Nephron (organoid): Measurements from ENCODE around the gene RFPL2.

ENCODE experiments used
- H3K27ac Mint-ChIP-seq, 3 experiments: 2 replicates each; pipeline ENCODE4 v1.8.0; 2020; ENCODE audit warnings: mixed read lengths in 3 of 3, mild to moderate bottlenecking in 2 of 3, moderate library complexity in 1 of 3
- H3K27me3 Mint-ChIP-seq: 2 replicates; pipeline ENCODE4 v1.8.0; 2021; ENCODE audit warnings: low read depth, mild to moderate bottlenecking, moderate library complexity, mixed read lengths
- H3K36me3 Mint-ChIP-seq: 2 replicates; pipeline ENCODE4 v1.8.0; 2020; ENCODE audit warnings: low read depth, mixed read lengths
- H3K4me1 Mint-ChIP-seq: 2 replicates; pipeline ENCODE4 v1.8.0; 2020; ENCODE audit warnings: mixed read lengths
- H3K4me3 Mint-ChIP-seq, 3 experiments: 2 replicates each; pipeline ENCODE4 v1.8.0; 2020; ENCODE audit warnings: mild to moderate bottlenecking in 3 of 3, mixed read lengths in 3 of 3, moderate library complexity in 2 of 3
- H3K9me3 Mint-ChIP-seq: 2 replicates; pipeline ENCODE4 v1.8.0; 2020; ENCODE audit warnings: mixed read lengths
- CTCF ChIP-seq, 3 experiments: fragments of 200-600 bp; sonication (generic); IDR thresholded peaks; one replicate each; pipeline ENCODE4 v1.5.0; 2021; ENCODE audit warnings: antibody characterized with exemption in 3 of 3; ENCODE audit not compliant: unreplicated experiment in 3 of 3

The RFPL2 gene

GRCh38 chr22:32226326-32227104, 21.6 kb upstream of the RFPL2 start:
- no peaks in the 10 kb centered on the region for H3K4me1 Mint-ChIP-seq
- no peak overlapping the region for H3K4me3 Mint-ChIP-seq
- TF ChIP-seq CTCF (IDR thresholded peaks at IDR 0.05; ENCODE audit: unreplicated experiment in 3 of 3): no peak
- H3K27ac Mint-ChIP-seq: no peak overlapping the region
- H3K36me3 Mint-ChIP-seq: no peaks in the 10 kb centered on the region
- no peaks in the 10 kb centered on the region for H3K27me3 Mint-ChIP-seq
- no peaks in the 10 kb centered on the region for H3K9me3 Mint-ChIP-seq

DNA sequence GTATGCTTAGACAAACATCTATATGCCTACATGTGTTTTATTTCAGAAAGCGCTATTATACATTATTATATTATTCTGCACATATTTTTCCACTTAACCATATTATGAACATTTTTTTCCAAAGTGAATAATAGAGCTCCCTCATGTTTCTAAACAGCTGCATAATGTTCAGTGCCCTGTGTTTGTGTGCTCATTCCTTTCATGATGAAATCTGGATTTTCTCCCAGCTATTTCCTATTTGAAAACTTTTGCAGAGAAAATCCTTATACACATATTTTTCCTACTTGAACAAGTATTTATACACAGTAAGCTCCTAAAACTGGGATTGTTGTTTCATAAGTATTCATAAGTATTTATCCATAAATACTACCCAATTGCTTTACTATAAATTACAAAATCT, 18.1 kb upstream of the RFPL2 start:
- H3K36me3 Mint-ChIP-seq: no peaks in the 10 kb centered on the region
- no peaks in the 10 kb centered on the region for H3K9me3 Mint-ChIP-seq
- H3K27me3 Mint-ChIP-seq: no peaks in the 10 kb centered on the region
- H3K4me3 Mint-ChIP-seq: no peak overlapping the region
- no peak for TF ChIP-seq CTCF (IDR thresholded peaks at IDR 0.05; ENCODE audit: unreplicated experiment in 3 of 3)
- no peaks in the 10 kb centered on the region for H3K4me1 Mint-ChIP-seq
- no peak overlapping the region for H3K27ac Mint-ChIP-seq

DNA sequence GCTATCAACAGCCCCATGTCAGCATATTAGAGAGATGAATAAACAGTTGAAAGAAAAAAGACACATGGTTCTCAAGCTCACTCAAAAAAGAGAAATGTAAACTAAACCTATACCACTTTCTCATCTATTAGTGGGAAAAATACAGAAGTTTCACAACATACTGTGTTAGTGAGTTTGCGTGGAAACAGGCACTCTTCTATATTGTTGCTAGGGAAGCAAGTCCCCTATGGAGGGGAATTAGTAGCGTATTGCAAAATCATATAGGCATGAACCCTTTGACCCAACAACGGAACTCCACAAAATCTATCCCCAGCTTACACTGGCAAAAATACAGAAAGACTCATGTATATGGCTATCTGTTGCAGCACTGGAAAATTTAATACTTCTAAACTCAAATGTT, 14.2 kb upstream of the RFPL2 start:
- no peaks in the 10 kb centered on the region for H3K9me3 Mint-ChIP-seq
- no peak for TF ChIP-seq CTCF (IDR thresholded peaks at IDR 0.05; ENCODE audit: unreplicated experiment in 3 of 3)

DNA sequence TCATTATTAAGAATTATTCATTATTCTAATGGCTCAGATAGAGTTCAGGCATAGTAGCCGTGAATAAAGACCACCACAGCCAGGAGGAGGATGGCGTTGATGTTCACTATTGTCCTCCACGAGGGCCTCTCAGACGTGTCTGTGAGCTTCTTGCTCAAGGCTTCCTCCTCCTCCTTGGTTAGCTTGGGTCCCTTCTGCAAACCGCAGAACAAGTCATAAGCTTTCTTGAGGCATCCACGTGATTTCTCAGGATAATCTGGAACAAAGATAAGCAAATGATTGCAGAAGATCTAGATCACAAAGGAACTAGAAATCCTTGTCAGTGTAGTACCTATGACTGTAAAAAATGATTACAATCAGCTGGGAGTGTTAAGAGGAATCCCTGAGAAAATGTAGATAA, 13.6 kb upstream of the RFPL2 start:
- Mint-ChIP-seq H3K27me3 (no peaks in the 10 kb centered on the region), H3K4me1 (no peaks in the 10 kb centered on the region), H3K36me3 (no peaks in the 10 kb centered on the region), H3K4me3 (no peak overlapping the region), H3K27ac (no peak overlapping the region), H3K9me3 (no peaks in the 10 kb centered on the region)
- TF ChIP-seq CTCF (IDR thresholded peaks at IDR 0.05; ENCODE audit: unreplicated experiment in 3 of 3): no peak

More for the DNA sequence above, 14.2 kb upstream of the RFPL2 start:
- no peaks in the 10 kb centered on the region for H3K4me1 Mint-ChIP-seq
- no peak overlapping the region for H3K27ac Mint-ChIP-seq
- H3K4me3 Mint-ChIP-seq: no peak overlapping the region
- no peaks in the 10 kb centered on the region for H3K36me3 Mint-ChIP-seq
- no peaks in the 10 kb centered on the region for H3K27me3 Mint-ChIP-seq

GRCh38 chr22:32217465-32217864, 12.6 kb upstream of the RFPL2 start:
- no peaks in the 10 kb centered on the region for H3K4me1 Mint-ChIP-seq
- H3K27ac Mint-ChIP-seq: no peak overlapping the region
- no peaks in the 10 kb centered on the region for H3K27me3 Mint-ChIP-seq
- no peak for TF ChIP-seq CTCF (IDR thresholded peaks at IDR 0.05; ENCODE audit: unreplicated experiment in 3 of 3)
- no peak overlapping the region for H3K4me3 Mint-ChIP-seq
- no peaks in the 10 kb centered on the region for H3K36me3 Mint-ChIP-seq
- no peaks in the 10 kb centered on the region for H3K9me3 Mint-ChIP-seq

GRCh38 chr22:32216911-32217310, 12.0 kb upstream of the RFPL2 start:
- H3K4me3 Mint-ChIP-seq: no peak overlapping the region
- no peaks in the 10 kb centered on the region for H3K27me3 Mint-ChIP-seq
- no peak for TF ChIP-seq CTCF (IDR thresholded peaks at IDR 0.05; ENCODE audit: unreplicated experiment in 3 of 3)
- H3K4me1 Mint-ChIP-seq: no peaks in the 10 kb centered on the region
- no peaks in the 10 kb centered on the region for H3K9me3 Mint-ChIP-seq
- no peaks in the 10 kb centered on the region for H3K36me3 Mint-ChIP-seq
- no peak overlapping the region for H3K27ac Mint-ChIP-seq
